ENCODE results near the gene KLHL7. TPM values are rescaled to one million over a fixed set of nuclear protein-coding genes. Genes with fewer than 3 reads are reported as not detected.
A peak's percentile ranks its signal among the peaks of the same experiment; 100 is the strongest.

The KLHL7 gene
- polyA plus RNA-seq, 3 donors from 2014 or later: 21.9 to 38.9 (median 27.7) TPM

DNA sequence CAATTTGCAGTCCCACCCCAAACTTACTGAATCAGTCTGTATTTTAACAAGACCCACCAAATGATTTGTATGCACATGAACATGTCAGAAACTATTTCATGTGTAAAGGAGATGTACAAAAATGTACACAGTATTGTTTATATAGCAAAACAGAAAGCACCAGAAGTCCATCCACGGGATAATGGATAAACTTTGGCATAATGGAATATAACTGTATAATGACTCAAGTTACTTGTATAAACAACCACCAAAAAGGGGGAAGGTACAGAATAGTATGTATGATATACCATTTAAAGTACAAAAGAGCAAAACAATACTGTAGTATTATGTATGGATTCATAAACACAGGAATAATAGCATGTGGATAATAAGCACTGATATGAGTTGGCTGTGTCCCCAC is 98.7 kb downstream of the KLHL7 start:
- Mint-ChIP-seq H3K27me3 (ENCODE audit: low read depth in 3 of 3) (peaks cover 0 to 4% (median 3%) of the 10 kb centered on the region in 3 donors), H3K27ac (no peak overlapping the region), H3K4me1 (peaks cover 10 to 17% of the 10 kb centered on the region in 2 donors), H3K9me3 (no peaks in the 10 kb centered on the region), H3K36me3 (peaks cover 24 to 49% (median 30%) of the 10 kb centered on the region in 3 donors), H3K4me3 (no peak overlapping the region)
- DNase-seq: no peak

DNA sequence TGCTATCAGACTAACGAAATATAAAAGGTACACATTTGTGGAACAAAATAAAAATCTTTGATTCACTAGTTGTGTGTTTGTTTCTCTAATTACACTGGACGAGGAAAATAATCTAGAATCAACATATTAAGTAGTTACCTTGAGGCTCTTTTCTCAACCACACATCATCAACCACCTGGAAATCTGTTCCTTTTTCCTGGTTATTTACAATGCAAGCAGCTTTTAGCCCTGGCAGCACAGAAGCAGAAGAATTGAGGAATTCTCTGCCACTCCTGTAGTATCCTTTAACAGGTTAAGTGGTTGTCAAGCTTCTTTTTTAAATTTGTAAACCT is 100.0 kb downstream of the KLHL7 start:
- peak overlapping the region in 4 of 6 donors; percentile 21 to 86 (median 53) for H3K27ac Mint-ChIP-seq

DNA sequence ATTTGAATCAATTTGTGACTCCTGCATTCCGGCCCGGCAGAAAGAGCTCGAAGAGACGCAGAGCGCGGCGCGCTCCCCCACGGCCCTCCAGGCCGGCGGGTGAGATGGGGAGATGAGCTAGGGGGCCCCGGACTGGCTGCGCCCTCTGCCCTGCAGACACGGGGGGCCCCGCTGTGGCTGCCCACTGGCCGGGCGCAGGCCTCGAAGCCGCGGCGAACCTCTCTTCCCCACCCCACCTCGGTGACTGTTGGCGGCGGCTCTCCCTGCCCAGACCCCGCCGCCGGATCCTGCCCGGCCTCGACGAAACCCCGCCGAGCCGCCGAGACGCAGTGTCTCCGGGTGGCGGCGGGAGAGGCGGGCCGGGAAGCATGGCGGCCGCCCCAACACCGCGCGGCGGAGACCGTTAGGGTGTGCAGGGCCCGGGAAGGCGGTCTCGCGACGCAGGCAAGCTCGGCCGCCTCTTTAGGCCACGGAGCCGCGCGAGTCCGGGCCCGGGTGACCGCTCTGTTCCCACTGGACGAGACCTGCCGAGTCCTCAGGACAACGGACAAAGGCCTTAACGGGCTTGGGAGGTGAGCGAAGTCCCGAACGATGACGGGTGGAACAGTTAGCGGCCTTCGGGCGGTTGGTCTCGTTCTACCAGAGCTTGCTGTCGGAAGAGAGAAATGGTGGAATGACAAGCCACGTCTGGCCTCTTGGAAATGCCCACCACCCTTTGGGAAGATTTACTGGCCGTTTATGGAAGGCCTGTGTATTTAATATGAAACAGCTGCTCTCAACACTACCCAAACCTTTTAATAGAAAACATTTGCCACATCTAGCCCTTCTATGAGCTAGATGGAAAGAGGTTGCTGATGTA is 100.6 kb downstream of the KLHL7 start:
- Mint-ChIP-seq H3K27me3 (ENCODE audit: low read depth in 3 of 3) (peaks cover 0 to 4% (median 3%) of the 10 kb centered on the region in 3 donors), H3K4me3 (peak overlapping the region; percentile 23 to 76 (median 41)), H3K9me3 (no peaks in the 10 kb centered on the region), H3K27ac (peak overlapping the region in 5 of 6 donors; percentile 21 to 91 (median 47)), H3K36me3 (peaks cover 21 to 32% (median 23%) of the 10 kb centered on the region in 3 donors), H3K4me1 (peaks cover 10 to 17% of the 10 kb centered on the region in 2 donors)
- DNase-seq: peak in 2 of 3 donors; percentile 13 to 19

More for the DNA sequence above, 100.0 kb downstream of the KLHL7 start:
- Mint-ChIP-seq H3K4me3 (peak overlapping the region; percentile 23 to 76 (median 41)), H3K36me3 (peaks cover 22 to 38% (median 24%) of the 10 kb centered on the region in 3 donors), H3K9me3 (no peaks in the 10 kb centered on the region), H3K27me3 (ENCODE audit: low read depth in 3 of 3) (peaks cover 0 to 4% (median 3%) of the 10 kb centered on the region in 3 donors), H3K4me1 (peaks cover 10 to 17% of the 10 kb centered on the region in 2 donors)
- no peak for DNase-seq

DNA sequence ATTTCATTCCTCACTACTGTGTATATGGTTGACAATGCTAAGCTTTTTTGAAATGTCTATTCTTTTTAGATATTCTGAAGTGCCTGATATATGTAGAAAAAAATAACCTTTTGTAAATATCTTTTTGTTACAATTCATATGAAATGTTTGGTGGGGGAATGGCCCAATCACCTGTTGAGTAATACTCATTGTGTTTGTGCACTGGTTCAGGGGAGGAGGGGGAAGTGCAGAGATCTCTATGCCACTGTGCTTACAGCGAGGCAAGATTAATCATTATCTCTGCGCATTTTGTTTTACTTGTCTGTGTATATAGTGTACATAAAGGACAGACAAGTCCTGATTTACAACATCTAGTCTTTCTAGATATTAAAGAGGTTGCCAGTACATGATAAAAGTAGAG is 101.4 kb downstream of the KLHL7 start:
- no peak for DNase-seq
- peak overlapping the region in 1 of 6 donors; percentile 91 for H3K27ac Mint-ChIP-seq

DNA sequence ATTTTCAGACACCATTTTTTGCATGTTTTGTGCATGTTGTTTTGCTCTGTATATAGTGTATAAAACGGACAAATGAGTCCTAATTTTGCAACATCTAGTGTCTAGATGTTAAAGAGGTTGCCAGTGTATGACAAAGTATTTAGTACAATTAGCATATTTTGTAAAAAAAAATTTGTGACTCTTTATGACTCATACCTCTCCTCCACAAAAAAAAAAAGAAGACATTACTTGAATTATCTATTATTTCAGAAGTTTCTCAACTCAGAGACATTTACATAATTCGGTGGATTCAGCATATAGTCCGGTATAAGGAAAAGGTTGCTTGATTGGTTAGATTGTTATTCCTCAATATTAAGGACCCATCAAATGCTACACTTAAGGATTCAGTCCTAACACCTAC is 102.3 kb downstream of the KLHL7 start:
- Mint-ChIP-seq H3K27ac (no peak overlapping the region), H3K9me3 (no peaks in the 10 kb centered on the region), H3K4me3 (no peak overlapping the region), H3K27me3 (ENCODE audit: low read depth in 3 of 3) (peaks cover 0 to 4% (median 3%) of the 10 kb centered on the region in 3 donors), H3K4me1 (peaks cover 10 to 17% of the 10 kb centered on the region in 2 donors), H3K36me3 (peaks cover 15 to 30% (median 17%) of the 10 kb centered on the region in 3 donors)
- no peak for DNase-seq

More for the DNA sequence above, 101.4 kb downstream of the KLHL7 start:
- Mint-ChIP-seq H3K4me3 (peak overlapping the region in 2 of 5 donors; percentile 41 to 76), H3K36me3 (peaks cover 15 to 30% (median 17%) of the 10 kb centered on the region in 3 donors), H3K9me3 (no peaks in the 10 kb centered on the region), H3K4me1 (peaks cover 10 to 17% of the 10 kb centered on the region in 2 donors), H3K27me3 (ENCODE audit: low read depth in 3 of 3) (peaks cover 0 to 4% (median 3%) of the 10 kb centered on the region in 3 donors)

DNA sequence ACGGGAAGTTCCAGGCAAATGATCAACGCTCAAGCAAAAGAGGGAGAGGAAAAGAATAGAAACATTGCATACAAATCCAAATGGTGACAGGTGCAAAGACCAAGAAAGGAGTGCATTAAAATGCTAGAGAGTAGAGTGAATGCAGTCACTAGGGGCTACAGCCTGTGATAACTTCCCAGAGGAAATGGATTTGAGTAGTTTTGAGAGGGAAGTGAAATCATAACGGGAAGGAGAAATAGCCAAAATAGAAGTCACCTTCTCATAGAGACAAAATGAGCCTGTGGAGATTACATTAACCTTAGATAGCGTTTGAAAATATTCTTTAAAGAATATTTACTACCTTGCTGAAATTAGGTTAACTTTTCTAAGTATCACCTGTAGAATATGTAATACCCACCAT is 102.7 kb downstream of the KLHL7 start:
- Mint-ChIP-seq H3K4me1 (peaks cover 10 to 17% of the 10 kb centered on the region in 2 donors), H3K9me3 (no peaks in the 10 kb centered on the region), H3K27ac (no peak overlapping the region), H3K36me3 (peaks cover 14 to 26% (median 14%) of the 10 kb centered on the region in 3 donors), H3K4me3 (no peak overlapping the region), H3K27me3 (ENCODE audit: low read depth in 3 of 3) (peaks cover 0 to 4% (median 3%) of the 10 kb centered on the region in 3 donors)
- DNase-seq: no peak

DNA sequence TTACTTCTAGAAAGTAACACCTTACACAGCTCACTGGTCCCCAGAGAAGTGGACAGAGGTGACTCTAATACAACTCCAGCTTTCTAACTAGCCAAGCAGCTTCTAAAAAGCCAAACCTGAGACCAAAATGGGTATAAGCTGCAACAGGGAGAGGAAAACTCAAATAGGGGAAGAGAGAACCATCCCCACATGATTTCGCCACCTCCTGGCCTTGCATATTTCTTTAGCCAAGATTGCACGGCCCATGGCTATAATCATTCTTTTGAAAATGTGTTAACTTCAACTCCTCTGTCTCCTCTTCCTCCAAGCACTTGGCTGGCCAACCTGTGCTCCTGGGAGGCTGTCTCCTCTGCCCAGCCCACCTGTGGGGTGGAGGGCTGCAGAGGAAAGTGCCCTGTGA is 104.9 kb downstream of the KLHL7 start:
- H3K36me3 Mint-ChIP-seq: peaks cover 1 to 6% (median 5%) of the 10 kb centered on the region in 3 donors
- no peak overlapping the region for H3K27ac Mint-ChIP-seq
- peaks cover 0 to 3% (median under 1%) of the 10 kb centered on the region in 3 donors for H3K27me3 Mint-ChIP-seq (ENCODE audit: low read depth in 3 of 3)
- H3K9me3 Mint-ChIP-seq: no peaks in the 10 kb centered on the region
- no peak overlapping the region for H3K4me3 Mint-ChIP-seq
- no peak for DNase-seq
- H3K4me1 Mint-ChIP-seq: peaks cover 7 to 13% of the 10 kb centered on the region in 2 donors

DNA sequence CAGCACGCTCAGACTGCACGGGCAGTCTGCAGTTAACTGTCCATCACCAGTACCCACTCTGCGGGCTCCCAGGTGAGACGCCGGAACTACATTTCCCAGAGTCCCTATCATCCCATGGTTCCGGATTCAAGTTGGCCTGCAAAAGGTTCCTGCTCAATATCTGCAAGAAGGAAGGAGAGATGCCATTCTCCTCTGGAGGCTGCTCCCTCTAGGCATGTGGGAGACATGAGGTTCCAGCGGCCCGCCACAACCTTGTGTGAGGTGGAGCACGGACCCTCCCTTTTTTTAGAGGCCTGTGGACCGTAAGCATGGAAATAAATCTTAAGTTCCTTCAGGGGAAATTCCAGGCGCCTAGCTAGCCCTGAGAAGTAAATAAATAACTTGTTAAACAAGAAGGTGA is 106.0 kb downstream of the KLHL7 start:
- no peaks in the 10 kb centered on the region for H3K9me3 Mint-ChIP-seq
- DNase-seq: no peak
- H3K36me3 Mint-ChIP-seq: peaks cover 0 to 4% (median 2%) of the 10 kb centered on the region in 3 donors
- H3K4me3 Mint-ChIP-seq: no peak overlapping the region
- H3K27ac Mint-ChIP-seq: no peak overlapping the region
- H3K4me1 Mint-ChIP-seq: peaks cover 3 to 7% of the 10 kb centered on the region in 2 donors
- H3K27me3 Mint-ChIP-seq (ENCODE audit: low read depth in 3 of 3): peaks cover 0 to 2% (median 0%) of the 10 kb centered on the region in 3 donors

DNA sequence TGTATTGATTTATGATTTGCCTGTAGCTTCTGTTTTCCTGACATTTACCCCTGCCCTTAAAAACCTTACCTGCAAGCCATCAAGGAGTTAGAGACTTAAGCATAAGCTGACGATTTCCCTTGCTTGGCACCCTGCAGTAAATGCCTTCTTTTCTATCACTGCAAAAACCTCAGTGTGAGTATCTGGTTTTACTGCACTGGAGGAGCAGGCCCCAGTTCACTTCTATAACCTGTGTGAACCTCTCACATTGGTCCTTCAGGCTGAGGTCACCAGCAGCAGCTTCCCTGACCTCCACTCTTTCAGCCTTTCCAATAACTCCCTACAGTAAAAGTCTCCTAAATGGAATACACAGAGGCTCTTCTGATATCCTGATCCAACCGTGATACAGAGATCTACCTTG is 106.8 kb downstream of the KLHL7 start:
- Mint-ChIP-seq H3K27me3 (ENCODE audit: low read depth in 3 of 3) (no peaks in the 10 kb centered on the region), H3K4me1 (peaks cover 0 to 1% of the 10 kb centered on the region in 2 donors), H3K27ac (no peak overlapping the region), H3K9me3 (no peaks in the 10 kb centered on the region), H3K36me3 (no peaks in the 10 kb centered on the region), H3K4me3 (no peak overlapping the region)
- no peak for DNase-seq

DNA sequence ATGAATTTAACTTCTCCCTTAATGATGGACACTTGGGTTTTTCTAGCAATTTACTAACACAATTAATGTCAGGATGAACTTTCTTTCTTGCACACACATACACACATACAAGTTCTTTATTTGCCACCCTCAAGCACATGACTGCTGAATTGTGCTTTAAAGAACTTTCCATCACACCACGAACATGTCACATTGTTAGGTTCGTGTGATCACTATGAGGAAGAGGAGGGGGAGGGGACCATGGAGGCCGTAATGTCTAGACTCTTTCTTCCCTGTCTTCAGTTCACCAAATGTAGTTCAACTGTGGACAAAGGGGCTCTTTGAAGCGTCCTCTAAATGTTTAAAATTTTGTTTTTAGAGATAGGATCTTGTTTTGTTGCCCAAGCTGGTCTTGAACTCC is 107.3 kb downstream of the KLHL7 start:
- H3K4me1 Mint-ChIP-seq: peaks cover 0 to 1% of the 10 kb centered on the region in 2 donors
- H3K27ac Mint-ChIP-seq: no peak overlapping the region
- H3K9me3 Mint-ChIP-seq: no peaks in the 10 kb centered on the region
- H3K27me3 Mint-ChIP-seq (ENCODE audit: low read depth in 3 of 3): peaks cover 0 to 2% (median 0%) of the 10 kb centered on the region in 3 donors
- no peak overlapping the region for H3K4me3 Mint-ChIP-seq
- no peak for DNase-seq
- H3K36me3 Mint-ChIP-seq: no peaks in the 10 kb centered on the region

DNA sequence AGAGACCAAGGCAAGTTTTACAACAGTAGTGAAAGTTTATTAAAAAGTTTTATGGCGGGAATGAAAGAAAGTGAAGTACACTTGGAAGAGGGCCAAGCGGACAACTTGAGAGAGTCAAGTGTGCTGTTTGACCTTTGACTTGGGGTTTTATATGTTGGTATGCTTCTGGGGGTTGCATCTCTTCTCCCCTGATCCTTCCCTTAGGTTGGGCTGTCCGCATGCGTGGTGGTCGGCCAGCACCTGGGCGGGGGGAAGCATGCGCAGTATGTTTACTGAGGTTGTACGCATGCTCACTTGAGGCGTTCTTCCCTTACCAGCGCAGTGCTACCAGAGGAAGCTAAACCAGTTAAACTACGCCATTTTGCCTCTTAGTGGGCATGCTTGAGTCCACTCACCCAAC is 108.2 kb downstream of the KLHL7 start:
- Mint-ChIP-seq H3K27ac (no peak overlapping the region), H3K27me3 (ENCODE audit: low read depth in 3 of 3) (peaks cover 0 to 3% (median 0%) of the 10 kb centered on the region in 3 donors), H3K4me3 (no peak overlapping the region), H3K36me3 (no peaks in the 10 kb centered on the region), H3K9me3 (peaks cover 0 to 2% (median 0%) of the 10 kb centered on the region in 6 donors), H3K4me1 (no peaks in the 10 kb centered on the region)
- DNase-seq: no peak

DNA sequence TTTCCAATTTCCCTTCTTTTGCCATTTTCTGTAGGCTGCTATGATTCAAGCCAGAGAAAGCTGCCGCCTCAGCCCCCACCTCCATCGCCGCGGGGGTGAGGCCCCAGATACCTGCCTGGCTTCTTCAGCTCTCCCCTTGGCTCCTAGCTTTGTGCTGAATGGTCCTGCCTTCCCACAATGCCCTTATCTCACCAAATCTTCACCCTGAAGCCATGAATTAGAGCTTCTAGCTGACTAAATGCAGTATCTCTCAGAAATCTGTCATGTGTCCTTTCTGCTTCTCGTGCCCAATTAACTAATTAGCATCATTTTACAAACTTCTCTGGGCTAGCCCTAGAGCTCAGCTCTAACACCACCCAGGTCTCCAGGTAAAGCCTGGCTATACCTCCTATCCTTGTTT is 108.8 kb downstream of the KLHL7 start:
- H3K36me3 Mint-ChIP-seq: no peaks in the 10 kb centered on the region
- no peak overlapping the region for H3K27ac Mint-ChIP-seq
- H3K4me1 Mint-ChIP-seq: no peaks in the 10 kb centered on the region
- peaks cover 0 to 3% (median 1%) of the 10 kb centered on the region in 3 donors for H3K27me3 Mint-ChIP-seq (ENCODE audit: low read depth in 3 of 3)
- DNase-seq: no peak
- no peak overlapping the region for H3K4me3 Mint-ChIP-seq
- peaks cover 0 to 2% (median 0%) of the 10 kb centered on the region in 6 donors for H3K9me3 Mint-ChIP-seq

DNA sequence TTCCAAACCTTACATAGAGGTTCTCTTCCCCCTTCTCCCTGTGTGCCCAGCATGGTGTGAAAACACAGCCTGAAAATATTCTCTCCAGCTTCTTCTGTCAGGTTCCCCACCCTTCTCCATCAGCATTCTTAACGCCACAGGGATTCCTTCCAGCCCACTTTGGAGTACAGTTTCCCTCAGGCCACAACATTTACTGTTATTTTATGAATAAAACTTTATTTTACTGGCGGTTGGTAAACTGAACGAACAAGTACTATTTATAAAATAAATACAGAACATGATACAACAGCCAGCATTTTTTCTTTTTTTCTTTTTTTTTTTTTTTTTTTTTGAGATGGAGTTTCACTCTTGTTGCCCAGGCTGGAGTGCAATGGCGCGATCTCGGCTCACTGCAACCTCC is 109.4 kb downstream of the KLHL7 start:
- DNase-seq: no peak
- Mint-ChIP-seq H3K36me3 (no peaks in the 10 kb centered on the region), H3K4me3 (no peak overlapping the region), H3K9me3 (peaks cover 0 to 2% (median 0%) of the 10 kb centered on the region in 6 donors), H3K27ac (no peak overlapping the region), H3K4me1 (no peaks in the 10 kb centered on the region), H3K27me3 (ENCODE audit: low read depth in 3 of 3) (peaks cover 0 to 3% (median 1%) of the 10 kb centered on the region in 3 donors)

DNA sequence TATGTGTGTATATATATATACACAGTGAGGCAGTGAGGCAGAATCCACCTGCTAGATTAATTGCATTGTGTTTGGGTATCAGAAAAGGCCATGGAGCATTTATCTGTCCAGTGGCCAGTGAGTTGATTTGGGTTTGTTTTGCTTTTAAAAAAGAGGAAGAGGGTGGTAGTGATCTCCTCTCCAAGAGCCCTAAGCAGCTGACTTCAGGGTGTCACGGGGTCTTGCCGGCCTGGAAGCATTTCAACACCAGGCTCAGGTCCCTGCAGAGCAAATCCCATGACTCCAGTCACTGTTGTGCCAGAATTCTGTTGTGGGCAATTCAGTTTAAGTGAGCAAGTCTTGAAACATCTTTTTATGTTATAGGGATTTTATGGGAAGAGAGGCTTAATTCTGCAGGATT is 110.4 kb downstream of the KLHL7 start:
- H3K27me3 Mint-ChIP-seq (ENCODE audit: low read depth in 3 of 3): peaks cover 0 to 3% (median 1%) of the 10 kb centered on the region in 3 donors
- no peak for DNase-seq
- no peak overlapping the region for H3K4me3 Mint-ChIP-seq
- no peaks in the 10 kb centered on the region for H3K4me1 Mint-ChIP-seq
- H3K9me3 Mint-ChIP-seq: peaks cover 0 to 2% (median 0%) of the 10 kb centered on the region in 6 donors
- H3K36me3 Mint-ChIP-seq: no peaks in the 10 kb centered on the region
- H3K27ac Mint-ChIP-seq: no peak overlapping the region

Data from immature natural killer cell (primary cell).